NT2/D1 (cell line): ENCODE measurements around the gene PARD3.

ENCODE experiments used
- DNase-seq: peaks from one replicate; pipeline ENCODE4 v3.0.0-alpha.2; 2011; ENCODE audit warnings: low read depth, low spot score
- H3K27me3 ChIP-seq: 2 replicates; pipeline ENCODE4 v1.6.0; 2011; ENCODE audit warnings: mild to moderate bottlenecking; ENCODE audit not compliant: insufficient read length, insufficient read depth
- H3K36me3 ChIP-seq: 2 replicates; pipeline ENCODE4 v1.6.1; 2011; ENCODE audit warnings: mild to moderate bottlenecking, low read length, mixed read lengths; ENCODE audit not compliant: insufficient read depth, insufficient read length
- H3K4me1 ChIP-seq: 2 replicates; pipeline ENCODE4 v1.5.1; 2011; ENCODE audit not compliant: insufficient read depth, insufficient read length
- H3K4me3 ChIP-seq: 2 replicates; pipeline ENCODE4 v1.5.1; 2011; ENCODE audit warnings: low read depth; ENCODE audit not compliant: insufficient read length
- H3K9ac ChIP-seq: 2 replicates; pipeline ENCODE4 v1.6.0; 2011; ENCODE audit warnings: low read depth; ENCODE audit not compliant: insufficient read length
- H3K9me3 ChIP-seq: 2 replicates; pipeline ENCODE4 v1.5.1; 2011; ENCODE audit warnings: mild to moderate bottlenecking, low read length; ENCODE audit not compliant: insufficient read depth
- SUZ12 ChIP-seq: IDR thresholded peaks from 2 replicates; pipeline ENCODE4 v1.6.1; 2011; ENCODE audit not compliant: insufficient read length, insufficient read depth; ENCODE audit errors: extremely low read depth
- YY1 ChIP-seq: IDR thresholded peaks from 2 replicates; pipeline ENCODE4 v1.6.1; 2011; ENCODE audit not compliant: insufficient read length, insufficient read depth
- ZNF274 ChIP-seq: IDR thresholded peaks from 2 replicates; pipeline ENCODE4 v1.6.1; 2011; ENCODE audit warnings: mild to moderate bottlenecking, low read depth, low read length

Gene PARD3

DNA sequence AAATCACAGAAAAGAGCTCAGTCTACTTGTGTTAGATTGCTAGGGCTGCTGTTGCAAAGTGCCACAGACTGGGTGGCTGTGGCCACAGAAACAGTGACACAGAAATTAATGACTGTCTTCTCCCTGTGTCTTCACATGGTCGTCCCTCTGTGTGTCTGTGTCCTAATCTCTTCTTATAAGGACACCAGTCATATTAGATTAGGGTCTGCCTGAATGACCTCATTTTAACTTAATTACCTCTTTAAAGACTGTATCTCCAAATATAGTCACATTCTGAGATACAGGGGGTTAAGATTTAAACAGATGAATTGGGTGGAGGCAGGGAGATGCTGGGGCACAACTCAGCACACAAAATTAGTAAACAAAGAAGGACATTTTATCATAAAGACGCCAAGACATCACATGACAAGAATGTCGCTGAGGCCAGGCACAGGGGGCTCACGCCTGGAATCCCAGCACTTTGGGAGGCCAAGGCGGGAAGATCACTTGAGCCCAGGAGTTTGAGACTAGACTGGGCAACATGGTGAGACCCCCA, 23.3 kb upstream of the PARD3 start:
- H3K27me3 ChIP-seq, result no peaks in the 10 kb centered on the region
- H3K4me3 ChIP-seq, result no peak overlapping the region
- TF ChIP-seq YY1 (no peak), SUZ12 (no peak), ZNF274 (no peak)
- no peaks in the 10 kb centered on the region for H3K9me3 ChIP-seq
- DNase-seq, result no peak
- no peaks in the 10 kb centered on the region for H3K36me3 ChIP-seq
- H3K4me1 ChIP-seq, result no peaks in the 10 kb centered on the region
- no peak overlapping the region for H3K9ac ChIP-seq

DNA sequence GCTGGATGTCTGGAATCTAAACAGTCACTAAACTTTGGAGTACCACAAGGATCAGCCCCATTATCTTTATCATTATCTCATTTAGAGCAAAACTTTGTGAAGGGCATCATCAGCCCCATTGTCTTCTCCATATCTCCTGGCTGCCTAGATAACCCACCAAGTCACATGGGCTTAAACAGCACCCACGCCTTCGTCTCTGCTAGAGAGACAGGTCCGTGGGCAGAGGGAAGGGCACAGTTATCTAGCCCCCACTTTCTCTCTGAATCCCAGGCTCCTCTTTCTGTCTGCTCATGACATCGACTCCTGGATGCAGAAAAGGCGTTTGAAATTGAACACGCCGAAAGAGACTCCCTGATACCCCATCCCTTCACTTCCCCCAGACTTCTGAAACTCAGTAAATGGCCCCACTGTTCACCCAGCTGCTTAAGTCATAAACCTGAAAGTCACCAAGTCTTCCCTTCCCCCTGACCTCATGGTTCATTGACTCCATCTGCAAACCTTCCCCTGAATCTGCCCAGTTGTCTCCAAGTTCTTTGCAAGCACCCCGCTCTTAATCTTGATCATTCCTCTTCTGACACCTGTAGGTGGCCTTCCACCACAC, 20.9 kb upstream of the PARD3 start:
- H3K4me1 ChIP-seq, result no peaks in the 10 kb centered on the region
- no peak for DNase-seq
- no peak overlapping the region for H3K4me3 ChIP-seq
- H3K36me3 ChIP-seq, result no peaks in the 10 kb centered on the region
- no peaks in the 10 kb centered on the region for H3K27me3 ChIP-seq
- TF ChIP-seq ZNF274 (no peak), YY1 (no peak), SUZ12 (no peak)
- H3K9ac ChIP-seq, result no peak overlapping the region
- H3K9me3 ChIP-seq, result no peaks in the 10 kb centered on the region

DNA sequence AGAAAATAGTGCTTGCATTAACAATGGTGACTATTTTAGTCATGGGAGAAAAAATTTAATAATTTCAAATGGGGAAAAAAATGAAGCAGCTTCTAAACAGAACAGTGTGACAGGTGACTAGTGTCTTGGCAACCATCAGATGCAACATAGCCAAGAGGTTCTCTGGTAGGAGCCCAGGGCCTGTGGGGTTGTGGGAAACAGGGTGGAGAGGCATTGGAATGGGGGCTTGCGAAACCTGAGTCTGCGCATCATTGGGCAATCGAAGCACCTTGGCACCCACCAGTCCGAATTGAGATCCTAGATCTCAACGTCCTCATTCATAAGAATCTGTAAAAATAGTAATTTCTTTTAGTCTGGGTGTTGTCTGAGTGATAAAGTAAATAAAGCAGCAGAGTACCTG, 19.2 kb upstream of the PARD3 start:
- Histone ChIP-seq H3K36me3 (no peaks in the 10 kb centered on the region), H3K4me3 (no peak overlapping the region), H3K9ac (no peak overlapping the region), H3K27me3 (no peaks in the 10 kb centered on the region), H3K4me1 (no peaks in the 10 kb centered on the region), H3K9me3 (no peaks in the 10 kb centered on the region)
- no peak for TF ChIP-seq SUZ12
- no peak for TF ChIP-seq YY1
- no peak for TF ChIP-seq ZNF274
- no peak for DNase-seq

DNA sequence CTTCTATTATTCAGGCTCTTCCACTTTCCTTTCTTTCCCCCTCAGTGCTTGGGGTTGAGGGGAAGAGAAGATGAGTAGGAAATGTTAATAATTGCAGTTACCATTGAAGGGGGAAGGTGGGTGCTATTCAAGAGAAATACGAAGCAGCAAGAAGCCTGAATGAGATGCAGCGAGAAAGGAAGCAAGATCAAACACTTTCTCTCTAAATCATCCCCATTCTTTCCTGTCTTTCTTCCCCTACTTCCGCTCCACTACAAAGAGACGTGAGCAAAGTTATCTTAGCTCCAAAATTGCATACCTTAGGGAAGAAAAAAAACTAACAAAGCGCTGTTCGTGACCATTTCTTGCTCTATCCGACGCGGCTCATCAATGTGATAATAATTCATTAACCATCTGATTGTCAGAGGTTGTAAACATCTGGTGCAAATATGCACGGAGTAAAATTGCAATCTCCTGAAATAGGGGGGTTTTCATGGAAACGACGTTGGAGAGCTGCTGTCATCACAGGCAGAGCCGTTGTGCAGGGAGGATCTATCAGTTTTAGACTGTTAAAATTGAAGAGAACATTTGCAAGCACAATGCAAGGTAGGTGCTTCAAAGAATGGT, 15.2 kb upstream of the PARD3 start:
- TF ChIP-seq SUZ12, result no peak
- no peak for TF ChIP-seq YY1
- no peak for TF ChIP-seq ZNF274
- Histone ChIP-seq H3K4me3 (no peak overlapping the region), H3K9ac (no peak overlapping the region)

DNA sequence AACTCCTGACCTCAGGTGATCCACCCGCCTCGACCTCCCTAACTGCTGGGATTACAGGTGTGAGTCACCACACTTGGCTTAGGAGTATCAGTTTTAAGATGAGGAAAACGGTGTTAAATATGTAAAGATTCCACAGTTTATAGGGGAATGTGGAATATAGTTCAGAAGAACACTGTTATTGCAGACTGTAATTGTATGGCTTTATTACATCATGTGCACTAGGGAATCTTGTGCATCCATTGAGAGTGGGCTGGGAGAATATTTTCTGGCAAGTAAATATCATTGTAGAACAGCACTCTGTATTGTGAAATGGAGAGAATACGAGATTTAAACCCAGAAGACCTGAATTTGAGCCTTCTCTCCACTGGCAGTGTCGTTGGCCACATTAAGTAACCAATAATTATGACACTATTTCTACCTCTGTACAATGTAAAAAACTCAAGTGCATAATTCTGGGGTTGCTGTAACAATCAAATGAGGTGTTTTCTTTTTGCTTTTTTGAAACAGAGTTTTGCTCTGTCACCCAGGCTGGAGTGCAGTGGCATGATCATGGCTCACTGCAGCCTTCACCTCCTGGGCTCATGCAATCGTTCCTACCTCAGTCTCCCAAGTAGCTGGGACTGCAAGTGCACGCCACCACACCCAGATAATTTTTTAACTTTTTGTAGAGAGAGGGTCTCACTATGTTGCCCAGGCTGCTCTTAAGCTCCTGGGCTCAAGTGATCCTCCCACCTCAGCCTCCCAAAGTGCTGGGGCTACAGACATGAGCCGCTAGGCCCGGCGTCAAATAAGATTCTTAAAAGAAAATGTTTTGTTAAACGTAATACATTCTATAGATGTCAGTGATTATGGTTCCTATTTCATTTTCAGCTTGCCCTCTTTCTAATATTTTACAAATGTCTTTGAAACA, 12.0 kb upstream of the PARD3 start:
- Histone ChIP-seq H3K9ac (no peak overlapping the region), H3K9me3 (no peaks in the 10 kb centered on the region), H3K4me1 (no peaks in the 10 kb centered on the region), H3K27me3 (no peaks in the 10 kb centered on the region), H3K4me3 (no peak overlapping the region), H3K36me3 (no peaks in the 10 kb centered on the region)
- no peak for DNase-seq
- TF ChIP-seq ZNF274, result no peak
- TF ChIP-seq SUZ12, result no peak
- no peak for TF ChIP-seq YY1

More for the DNA sequence above, 15.2 kb upstream of the PARD3 start:
- Histone ChIP-seq H3K4me1 (no peaks in the 10 kb centered on the region), H3K9me3 (no peaks in the 10 kb centered on the region), H3K27me3 (no peaks in the 10 kb centered on the region), H3K36me3 (no peaks in the 10 kb centered on the region)
- DNase-seq, result no peak

DNA sequence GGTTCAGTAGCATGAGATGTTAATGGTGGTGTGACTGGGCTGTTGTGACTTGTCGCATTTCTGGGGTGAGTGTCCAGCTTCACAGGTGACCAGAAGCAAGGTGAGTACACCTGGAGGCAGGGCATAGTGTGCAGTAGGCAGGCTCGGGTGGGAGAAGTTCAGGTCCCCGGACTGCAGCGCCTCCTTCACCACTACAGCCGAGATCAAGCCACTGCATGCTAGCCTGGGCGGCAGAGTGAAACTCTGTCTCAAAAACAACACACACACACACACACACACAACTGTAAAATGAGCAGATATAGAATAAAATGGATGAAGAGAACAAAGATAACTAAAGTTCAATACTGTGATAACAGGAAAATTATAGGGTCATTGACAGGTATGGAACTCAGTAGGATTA, 11.1 kb upstream of the PARD3 start:
- no peak for TF ChIP-seq ZNF274
- TF ChIP-seq SUZ12, result no peak
- no peak for TF ChIP-seq YY1
- Histone ChIP-seq H3K36me3 (no peaks in the 10 kb centered on the region), H3K9me3 (no peaks in the 10 kb centered on the region), H3K4me1 (no peaks in the 10 kb centered on the region), H3K9ac (no peak overlapping the region), H3K27me3 (no peaks in the 10 kb centered on the region), H3K4me3 (no peak overlapping the region)
- no peak for DNase-seq

DNA sequence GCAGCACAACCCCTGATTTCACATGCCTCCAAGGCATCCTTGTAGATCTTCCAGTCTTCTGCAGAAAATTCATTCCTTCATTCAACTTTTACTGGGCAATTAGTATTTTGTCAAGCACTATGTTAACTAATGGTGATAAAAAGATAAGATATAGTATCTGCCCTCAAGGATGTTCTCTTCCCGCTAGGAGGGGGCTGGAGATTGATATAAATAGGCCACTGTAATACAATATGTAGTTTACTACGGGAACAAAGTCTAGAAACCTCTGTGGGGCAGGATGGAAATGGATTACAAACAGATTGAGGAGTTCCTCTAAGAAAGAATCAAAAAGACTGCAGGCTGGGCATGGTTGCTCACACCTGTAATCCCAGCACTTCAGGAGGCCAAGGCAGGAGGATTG, 10.3 kb upstream of the PARD3 start:
- Histone ChIP-seq H3K36me3 (no peaks in the 10 kb centered on the region), H3K4me3 (no peak overlapping the region), H3K9ac (no peak overlapping the region), H3K27me3 (no peaks in the 10 kb centered on the region), H3K4me1 (no peaks in the 10 kb centered on the region), H3K9me3 (no peaks in the 10 kb centered on the region)
- TF ChIP-seq YY1, result no peak
- TF ChIP-seq ZNF274, result no peak
- no peak for TF ChIP-seq SUZ12
- DNase-seq, result no peak
